HL-60/S4 (cell line): ENCODE data around the gene MATCAP1.

Experiments used
- in situ Hi-C: fragments of 300-500 bp; cut with MboI; formaldehyde crosslinking; loops from 2 replicates; pipeline ENCODE4 v1.14.3; 2022; ENCODE audit warnings: low sequenced_read_pairs

Gene MATCAP1

GRCh38 chr16:67174706-67175231 lies 9.0 kb downstream of the MATCAP1 start:
- in situ Hi-C loops, result no loop called here

- in situ Hi-C loops, result no loop called here
Observed at GRCh38 chr16:67173808-67174705, 9.7 kb downstream of the MATCAP1 start.

- in situ Hi-C loops, result no loop called here
Observed at GRCh38 chr16:67173323-67173722, 10.4 kb downstream of the MATCAP1 start.

- in situ Hi-C loops, result no loop called here
Observed at GRCh38 chr16:67170949-67171649, 12.7 kb downstream of the MATCAP1 start.

GRCh38 chr16:67170168-67170948 lies 13.4 kb downstream of the MATCAP1 start, which contains the start of gene NOL3:
Gene NOL3 (plus strand): TSS chr16:67170538.
- in situ Hi-C loops, result no loop called here

GRCh38 chr16:67169642-67170167 lies 14.1 kb downstream of the MATCAP1 start:
- in situ Hi-C loops, result no loop called here

- in situ Hi-C loops, result no loop called here
Observed at GRCh38 chr16:67169011-67169451, 14.7 kb downstream of the MATCAP1 start.

GRCh38 chr16:67167588-67167987 lies 16.2 kb downstream of the MATCAP1 start:
- in situ Hi-C loops, result no loop called here

- in situ Hi-C loops, result no loop called here
Observed at GRCh38 chr16:67166598-67167168, 17.1 kb downstream of the MATCAP1 start.

- in situ Hi-C loops, result no loop called here
Observed at GRCh38 chr16:67166110-67166547, 17.6 kb downstream of the MATCAP1 start.

GRCh38 chr16:67165121-67166078 lies 18.4 kb downstream of the MATCAP1 start:
- in situ Hi-C loops, result no loop called here

GRCh38 chr16:67164599-67165061 lies 19.1 kb downstream of the MATCAP1 start, which contains the start of gene HSF4:
Gene HSF4 (plus strand): TSS chr16:67164745. CDS start chr16:67164812, 67 bp downstream.
- in situ Hi-C loops, result no loop called here

GRCh38 chr16:67163999-67164558 lies 19.7 kb downstream of the MATCAP1 start:
- in situ Hi-C loops, result no loop called here

- in situ Hi-C loops, result no loop called here
Observed at GRCh38 chr16:67163164-67163998, 20.4 kb downstream of the MATCAP1 start.

- in situ Hi-C loops, result no loop called here
Observed at GRCh38 chr16:67162506-67163163, 21.1 kb downstream of the MATCAP1 start.

GRCh38 chr16:67161595-67162058 lies 22.1 kb downstream of the MATCAP1 start:
- in situ Hi-C loops, result no loop called here
